SK-N-MC (cell line): Measurements from ENCODE around the gene ERBB4.

Experiments used
- EZH2 ChIP-seq: fragments of 200-600 bp; sonication (generic); IDR thresholded peaks from one replicate; pipeline ENCODE4 v1.6.1; 2017; ENCODE audit warnings: antibody characterized with exemption
- FOXP2 ChIP-seq: optimal IDR thresholded peaks from 2 replicates; pipeline ENCODE3; 2011; ENCODE audit warnings: mild to moderate bottlenecking, moderate library complexity; ENCODE audit not compliant: insufficient read depth; ENCODE audit errors: extremely low read length, control extremely low read depth
- POLR2AphosphoS5 ChIP-seq: IDR thresholded peaks from 2 replicates; pipeline ENCODE4 v1.6.1; 2012; ENCODE audit warnings: mild to moderate bottlenecking, low read depth, low read length, borderline replicate concordance

- no peak for TF ChIP-seq POLR2AphosphoS5
- TF ChIP-seq EZH2, result no peak
- TF ChIP-seq FOXP2, result no peak
Observed at GRCh38 chr2:212156088-212156487, 382.5 kb downstream of the ERBB4 start.
